Hematopoietic multipotent progenitor cell treated with erythropoietin and hydrocortisone succinate and interleukin-3 and kit ligand, for 15 days (in vitro differentiated cells): ENCODE results near the gene EMCN.
"Not testable (repeated sequence)": the region's sequence is repeated elsewhere in the genome, so short reads cannot be mapped to it uniquely, and the experiment has no call there.

Experiments used
- DNase-seq: peaks from one replicate; pipeline ENCODE4 v3.0.0-alpha.2; 2015; ENCODE audit warnings: low spot score

Gene EMCN

GRCh38 chr4:100379583-100380105, 138.2 kb downstream of the EMCN start:
- no peak for DNase-seq

- DNase-seq = no peak
Observed at GRCh38 chr4:100372432-100372831, 145.4 kb downstream of the EMCN start.

- DNase-seq = no peak
Observed at GRCh38 chr4:100369871-100370270, 148.0 kb downstream of the EMCN start.

GRCh38 chr4:100367451-100367850, 150.4 kb downstream of the EMCN start:
- DNase-seq = no peak

GRCh38 chr4:100366213-100366612, 151.6 kb downstream of the EMCN start:
- DNase-seq = no peak

GRCh38 chr4:100362366-100362765, 155.5 kb downstream of the EMCN start:
- no peak for DNase-seq

- DNase-seq = no peak
Observed at GRCh38 chr4:100361336-100361735, 156.5 kb downstream of the EMCN start.

- DNase-seq = no peak
Observed at GRCh38 chr4:100360211-100360610, 157.6 kb downstream of the EMCN start.

- no peak for DNase-seq
Observed at GRCh38 chr4:100359441-100359840, 158.4 kb downstream of the EMCN start.

GRCh38 chr4:100357542-100357941, 160.3 kb downstream of the EMCN start:
- DNase-seq = no peak

GRCh38 chr4:100356172-100356571, 161.7 kb downstream of the EMCN start:
- no peak for DNase-seq

GRCh38 chr4:100352352-100352751, 165.5 kb downstream of the EMCN start:
- DNase-seq = not testable (repeated sequence)

- no peak for DNase-seq
Observed at GRCh38 chr4:100348473-100348872, 169.3 kb downstream of the EMCN start.

- DNase-seq = no peak
Observed at GRCh38 chr4:100347241-100347640, 170.6 kb downstream of the EMCN start.

- no peak for DNase-seq
Observed at GRCh38 chr4:100345585-100345984, 172.2 kb downstream of the EMCN start.
